ENCODE data around the gene CAPS.

CAPS gene

GRCh38 chr19:5877427-5877826, 36.6 kb upstream of the CAPS start:
- no peak overlapping the region for H3K4me3 ChIP-seq (ENCODE audit: insufficient read depth, low read length, poor library complexity, severe bottlenecking)
- H3K9me3 ChIP-seq (ENCODE audit: insufficient read depth, low read length): no peaks in the 10 kb centered on the region
- TF ChIP-seq CTCF (IDR thresholded peaks at IDR 0.05; ENCODE audit: insufficient read depth, low read length, poor library complexity, severe bottlenecking) (no peak), EZH2phosphoT487 (conservative IDR thresholded peaks at IDR 0.05; ENCODE audit: low read length) (no peak)
- no peak overlapping the region for H3K9ac ChIP-seq (ENCODE audit: low read length)
- H3K79me2 ChIP-seq (ENCODE audit: insufficient read depth, low read length): no peaks in the 10 kb centered on the region
- no peaks in the 10 kb centered on the region for H3K36me3 ChIP-seq (ENCODE audit: low read length)
- H3K27me3 ChIP-seq (ENCODE audit: low read length): no peaks in the 10 kb centered on the region
- no peaks in the 10 kb centered on the region for H3F3A ChIP-seq (ENCODE audit: insufficient read depth)
- H2AFZ ChIP-seq (ENCODE audit: low read depth, low read length, severe bottlenecking): no peak overlapping the region
- no peak overlapping the region for H3K4me2 ChIP-seq (ENCODE audit: low read depth, low read length, poor library complexity, severe bottlenecking)
- H4K20me1 ChIP-seq (ENCODE audit: low read depth, low read length): no peaks in the 10 kb centered on the region
- no peaks in the 10 kb centered on the region for H3K9me2 ChIP-seq (replicated peaks; ENCODE audit: insufficient read depth, low read length)
- H3K27ac ChIP-seq (ENCODE audit: low read depth, low read length): no peak overlapping the region

GRCh38 chr19:5877882-5878281, 36.2 kb upstream of the CAPS start:
- Histone ChIP-seq H2AFZ (ENCODE audit: low read depth, low read length, severe bottlenecking) (no peak overlapping the region), H3K9me3 (ENCODE audit: insufficient read depth, low read length) (no peaks in the 10 kb centered on the region), H3K27ac (ENCODE audit: low read depth, low read length) (no peak overlapping the region), H3K4me3 (ENCODE audit: insufficient read depth, low read length, poor library complexity, severe bottlenecking) (no peak overlapping the region), H3K9ac (ENCODE audit: low read length) (no peak overlapping the region), H3K4me2 (ENCODE audit: low read depth, low read length, poor library complexity, severe bottlenecking) (no peak overlapping the region), H3K9me2 (replicated peaks; ENCODE audit: insufficient read depth, low read length) (no peaks in the 10 kb centered on the region), H4K20me1 (ENCODE audit: low read depth, low read length) (no peaks in the 10 kb centered on the region), H3K79me2 (ENCODE audit: insufficient read depth, low read length) (no peaks in the 10 kb centered on the region), H3K27me3 (ENCODE audit: low read length) (no peaks in the 10 kb centered on the region), H3F3A (ENCODE audit: insufficient read depth) (no peaks in the 10 kb centered on the region), H3K36me3 (ENCODE audit: low read length) (no peaks in the 10 kb centered on the region)
- no peak for TF ChIP-seq EZH2phosphoT487 (conservative IDR thresholded peaks at IDR 0.05; ENCODE audit: low read length)
- TF ChIP-seq CTCF (IDR thresholded peaks at IDR 0.05; ENCODE audit: insufficient read depth, low read length, poor library complexity, severe bottlenecking): no peak

GRCh38 chr19:5880196-5880595, 33.9 kb upstream of the CAPS start:
- Histone ChIP-seq H3K27me3 (ENCODE audit: low read length) (no peaks in the 10 kb centered on the region), H3K27ac (ENCODE audit: low read depth, low read length) (no peak overlapping the region), H3K9me3 (ENCODE audit: insufficient read depth, low read length) (no peaks in the 10 kb centered on the region), H3F3A (ENCODE audit: insufficient read depth) (no peaks in the 10 kb centered on the region), H3K4me2 (ENCODE audit: low read depth, low read length, poor library complexity, severe bottlenecking) (no peak overlapping the region), H3K9me2 (replicated peaks; ENCODE audit: insufficient read depth, low read length) (no peaks in the 10 kb centered on the region), H3K9ac (ENCODE audit: low read length) (no peak overlapping the region), H3K36me3 (ENCODE audit: low read length) (no peaks in the 10 kb centered on the region), H2AFZ (ENCODE audit: low read depth, low read length, severe bottlenecking) (no peak overlapping the region), H4K20me1 (ENCODE audit: low read depth, low read length) (no peaks in the 10 kb centered on the region), H3K79me2 (ENCODE audit: insufficient read depth, low read length) (no peaks in the 10 kb centered on the region), H3K4me3 (ENCODE audit: insufficient read depth, low read length, poor library complexity, severe bottlenecking) (no peak overlapping the region)
- no peak for TF ChIP-seq CTCF (IDR thresholded peaks at IDR 0.05; ENCODE audit: insufficient read depth, low read length, poor library complexity, severe bottlenecking)
- TF ChIP-seq EZH2phosphoT487 (conservative IDR thresholded peaks at IDR 0.05; ENCODE audit: low read length): no peak

All from SU-DHL-6 (cell line).